HCT116 (cell line): ENCODE results near the gene FAM163B. TPM values are rescaled to one million over a fixed set of nuclear protein-coding genes. Genes with fewer than 3 reads are reported as not detected.

Source experiments
- ATAC-seq: fragments of 200-7000 bp; cut with Tn5 transposase; 2 replicates; pipeline ENCODE4 v1.9.1; 2020; ENCODE audit warnings: mild to moderate bottlenecking, moderate library complexity
- BruUV-seq: library from RNA; stranded (reverse); fragments of 400-500 nt; replicated peaks from 2 replicates; lab custom pipeline; 2021; lab: Mats Ljungman, UMichigan
- CTCF ChIA-PET: fragments of 300-600 bp; sonication (Branson Sonifier 250); formaldehyde crosslinking; loops from one replicate; lab custom pipeline; 2021; ENCODE audit warnings: antibody characterized with exemption; lab: Charles Lee
- POLR2A ChIA-PET: fragments of 300-600, 350-600 bp; sonication (Branson Sonifier 250); formaldehyde crosslinking; loops from one replicate; lab custom pipeline; 2021; ENCODE audit warnings: antibody characterized with exemption; lab: Charles Lee
- RAD21 ChIA-PET, 2 experiments: fragments of 300-600 bp; sonication (Branson Sonifier 250); formaldehyde crosslinking; loops; one replicate each; lab custom pipeline; 2023; ENCODE audit warnings: low total read pairs in 2 of 2; ENCODE audit not compliant: uncharacterized antibody in 2 of 2, unreplicated experiment in 2 of 2, low non-redundant PET in 1 of 2; lab: Charles Lee
- DNase-seq: peaks from one replicate; pipeline ENCODE4 v3.0.0-alpha.2; 2010; ENCODE audit warnings: low read depth, low spot score
- H2AFZ ChIP-seq: fragments of 200-600 bp; shearing (Covaris generic), sonication (generic); 2 replicates; pipeline ENCODE4 v1.6.1; 2017; ENCODE audit warnings: low read depth, mixed run types, mixed read lengths, antibody characterized with exemption, low read length; ENCODE audit not compliant: poor library complexity, severe bottlenecking
- H3K27ac ChIP-seq: 2 replicates; pipeline ENCODE4 v1.5.1; 2012; ENCODE audit warnings: low read depth, low read length
- H3K27me3 ChIP-seq: fragments of 200-600 bp; sonication (generic); 2 replicates; pipeline ENCODE4 v1.6.1; 2016; ENCODE audit warnings: mixed run types, low read length, mixed read lengths; ENCODE audit not compliant: insufficient read depth
- H3K36me3 ChIP-seq, 2 experiments: fragments of 200-500 bp in 1 of 2; fragments of 200-600 bp in 1 of 2; sonication (Bioruptor generic) in 1 of 2; sonication (generic) in 1 of 2; 2 replicates each; pipeline versions ENCODE4 v1.5.1 to v1.6.1; 2014 to 2016; ENCODE audit warnings: low read length in 2 of 2, inconsistent platforms in 1 of 2, mixed read lengths in 1 of 2, mixed run types in 1 of 2; ENCODE audit not compliant: insufficient read depth in 2 of 2, control insufficient read depth in 1 of 2
- H3K4me1 ChIP-seq, 2 experiments: fragments of 200-600 bp in 1 of 2; sonication (generic) in 1 of 2; 2 replicates each; pipeline versions ENCODE4 v1.5.1 to v1.6.1; 2012 to 2017; ENCODE audit warnings: low read length in 2 of 2, inconsistent platforms in 1 of 2, mild to moderate bottlenecking in 1 of 2, mixed read lengths in 1 of 2, mixed run types in 1 of 2, moderate library complexity in 1 of 2; ENCODE audit not compliant: insufficient read depth in 2 of 2, control insufficient read depth in 1 of 2
- H3K4me2 ChIP-seq: fragments of 200-600 bp; sonication (generic); 2 replicates; pipeline ENCODE4 v1.6.1; 2017; ENCODE audit warnings: mixed run types, low read length, mixed read lengths
- H3K4me3 ChIP-seq, 2 experiments: fragments of 200-600 bp in 1 of 2; sonication (generic) in 1 of 2; replicated peaks in 1 of 2; 2 replicates each; pipeline ENCODE4 v1.5.1; 2011 to 2016; ENCODE audit warnings: low read length in 2 of 2, control low read depth in 1 of 2, low read depth in 1 of 2, mild to moderate bottlenecking in 1 of 2, mixed read lengths in 1 of 2, mixed run types in 1 of 2
- H3K79me2 ChIP-seq: fragments of 200-600 bp; sonication (generic); 2 replicates; pipeline ENCODE4 v1.6.1; 2017; ENCODE audit warnings: mild to moderate bottlenecking, mixed run types, low read length, moderate library complexity, mixed read lengths; ENCODE audit not compliant: insufficient read depth
- H3K9ac ChIP-seq: fragments of 200-600 bp; sonication (generic); 2 replicates; pipeline ENCODE4 v1.6.1; 2016; ENCODE audit warnings: low read length, mixed read lengths
- H3K9me2 ChIP-seq: fragments of 200-600 bp; sonication (generic), shearing (Covaris generic); 2 replicates; pipeline ENCODE4 v1.6.1; 2017; ENCODE audit warnings: mixed run types, mild to moderate bottlenecking, moderate library complexity; ENCODE audit not compliant: insufficient read depth
- H3K9me3 ChIP-seq, 2 experiments: fragments of 200-500 bp in 1 of 2; fragments of 200-600 bp in 1 of 2; sonication (Bioruptor generic) in 1 of 2; sonication (generic) in 1 of 2; 2 replicates each; pipeline ENCODE4 v1.6.1; 2014 to 2017; ENCODE audit warnings: low read length in 2 of 2, mixed read lengths in 2 of 2, inconsistent platforms in 1 of 2, low read depth in 1 of 2, mild to moderate bottlenecking in 1 of 2, mixed run types in 1 of 2, moderate library complexity in 1 of 2; ENCODE audit not compliant: control insufficient read depth in 1 of 2, insufficient read depth in 1 of 2
- H4K20me1 ChIP-seq: fragments of 200-600 bp; sonication (generic), shearing (Covaris generic); 2 replicates; pipeline ENCODE4 v1.6.1; 2017; ENCODE audit warnings: mixed run types, mild to moderate bottlenecking, moderate library complexity; ENCODE audit not compliant: insufficient read depth
- CBX3 ChIP-seq: IDR thresholded peaks from 2 replicates; pipeline ENCODE4 v1.6.1; 2012; ENCODE audit warnings: low read depth
- ELF1 ChIP-seq: IDR thresholded peaks from 2 replicates; pipeline ENCODE4 v1.6.1; 2012; ENCODE audit warnings: low read depth, borderline replicate concordance
- EZH2 ChIP-seq: fragments of 200-600 bp; sonication (generic); IDR thresholded peaks from 2 replicates; pipeline ENCODE4 v1.6.1; 2017; ENCODE audit warnings: antibody characterized with exemption, mixed run types
- FOSL1 ChIP-seq: IDR thresholded peaks from 2 replicates; pipeline ENCODE4 v1.6.1; 2012; ENCODE audit warnings: low read depth
- RAD21 ChIP-seq: IDR thresholded peaks from 2 replicates; pipeline ENCODE4 v1.6.1; 2012; ENCODE audit warnings: low read depth, mild to moderate bottlenecking
- SRF ChIP-seq: IDR thresholded peaks from 2 replicates; pipeline ENCODE4 v1.6.1; 2012; ENCODE audit warnings: low read depth
- YY1 ChIP-seq: IDR thresholded peaks from 2 replicates; pipeline ENCODE4 v1.6.1; 2011; ENCODE audit warnings: low read length, low read depth, moderate library complexity, mild to moderate bottlenecking; ENCODE audit not compliant: insufficient replicate concordance; ENCODE audit errors: extremely low read depth
- intact Hi-C: fragments of 100-400 bp; cut with micrococcal nuclease; formaldehyde crosslinking; loops from 2 replicates; pipeline ENCODE4 v1.10.0; 2022
- total RNA-seq: library from RNA; stranded (reverse); gene quantifications from one replicate; pipeline ENCODE4 v1.2.1, GENCODE V29; 2021; ENCODE audit not compliant: unreplicated experiment
- TF ChIP-seq, protein P1 (sequence below): IDR thresholded peaks from 2 replicates; pipeline ENCODE4 v1.6.1; 2012
- TF ChIP-seq, protein P2 (sequence below): IDR thresholded peaks from 2 replicates; pipeline ENCODE4 v1.6.1; 2012; ENCODE audit warnings: low read depth
- TF ChIP-seq, protein P3 (sequence below): IDR thresholded peaks from 2 replicates; pipeline ENCODE4 v1.6.1; 2011; ENCODE audit warnings: mild to moderate bottlenecking, low read length, moderate library complexity; ENCODE audit not compliant: insufficient replicate concordance; ENCODE audit errors: extremely low read depth
- TF ChIP-seq, protein P4 (sequence below): IDR thresholded peaks from 2 replicates; pipeline ENCODE4 v1.6.1; 2012

Gene FAM163B
- total RNA-seq, 1 experiment from 2014 or later: not detected

DNA sequence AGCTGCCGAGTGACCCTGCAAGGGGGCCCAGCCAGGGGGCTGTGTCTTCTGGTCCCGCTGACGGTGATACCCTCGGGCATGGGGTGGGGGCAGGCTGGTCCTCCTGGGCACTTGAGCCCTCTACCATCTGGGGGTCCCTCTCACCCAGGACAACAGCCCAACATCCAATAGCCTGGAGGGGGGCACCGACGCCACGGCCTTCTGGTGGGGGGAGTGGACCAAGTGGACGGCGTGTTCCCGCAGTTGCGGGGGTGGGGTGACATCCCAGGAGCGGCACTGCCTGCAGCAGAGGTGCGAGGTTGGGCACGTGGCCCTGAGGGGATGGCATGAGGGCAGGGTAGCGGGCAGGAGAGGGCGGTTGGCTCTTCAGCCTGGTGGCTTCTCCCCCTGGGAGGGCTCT is 71.9 kb downstream of the FAM163B start:
- Histone ChIP-seq H3K9ac (no peak overlapping the region), H3K4me1 (no peaks in the 10 kb centered on the region; a peak in 1 of 4 replicates), H3K79me2 (no peaks in the 10 kb centered on the region), H3K9me2 (no peaks in the 10 kb centered on the region), H2AFZ (no peak overlapping the region), H3K4me2 (no peak overlapping the region), H3K9me3 (no peaks in the 10 kb centered on the region), H3K27ac (no peak overlapping the region), H4K20me1 (no peaks in the 10 kb centered on the region), H3K27me3 (no peaks in the 10 kb centered on the region), H3K36me3 (no peaks in the 10 kb centered on the region), H3K4me3 (no peak overlapping the region)
- ATAC-seq (no peak), DNase-seq (no peak)
- ChIA-PET POLR2A (no interaction called here), CTCF (no interaction called here), RAD21 (no interaction called here)
- BruUV-seq: no TSS peak
- TF ChIP-seq SRF (no peak), RAD21 (no peak), EZH2 (no peak), CBX3 (no peak), FOSL1 (no peak), ELF1 (no peak), YY1 (no peak)
- TF ChIP-seq, protein P1, sequence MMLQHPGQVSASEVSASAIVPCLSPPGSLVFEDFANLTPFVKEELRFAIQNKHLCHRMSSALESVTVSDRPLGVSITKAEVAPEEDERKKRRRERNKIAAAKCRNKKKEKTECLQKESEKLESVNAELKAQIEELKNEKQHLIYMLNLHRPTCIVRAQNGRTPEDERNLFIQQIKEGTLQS: no peak
- TF ChIP-seq, protein P2, sequence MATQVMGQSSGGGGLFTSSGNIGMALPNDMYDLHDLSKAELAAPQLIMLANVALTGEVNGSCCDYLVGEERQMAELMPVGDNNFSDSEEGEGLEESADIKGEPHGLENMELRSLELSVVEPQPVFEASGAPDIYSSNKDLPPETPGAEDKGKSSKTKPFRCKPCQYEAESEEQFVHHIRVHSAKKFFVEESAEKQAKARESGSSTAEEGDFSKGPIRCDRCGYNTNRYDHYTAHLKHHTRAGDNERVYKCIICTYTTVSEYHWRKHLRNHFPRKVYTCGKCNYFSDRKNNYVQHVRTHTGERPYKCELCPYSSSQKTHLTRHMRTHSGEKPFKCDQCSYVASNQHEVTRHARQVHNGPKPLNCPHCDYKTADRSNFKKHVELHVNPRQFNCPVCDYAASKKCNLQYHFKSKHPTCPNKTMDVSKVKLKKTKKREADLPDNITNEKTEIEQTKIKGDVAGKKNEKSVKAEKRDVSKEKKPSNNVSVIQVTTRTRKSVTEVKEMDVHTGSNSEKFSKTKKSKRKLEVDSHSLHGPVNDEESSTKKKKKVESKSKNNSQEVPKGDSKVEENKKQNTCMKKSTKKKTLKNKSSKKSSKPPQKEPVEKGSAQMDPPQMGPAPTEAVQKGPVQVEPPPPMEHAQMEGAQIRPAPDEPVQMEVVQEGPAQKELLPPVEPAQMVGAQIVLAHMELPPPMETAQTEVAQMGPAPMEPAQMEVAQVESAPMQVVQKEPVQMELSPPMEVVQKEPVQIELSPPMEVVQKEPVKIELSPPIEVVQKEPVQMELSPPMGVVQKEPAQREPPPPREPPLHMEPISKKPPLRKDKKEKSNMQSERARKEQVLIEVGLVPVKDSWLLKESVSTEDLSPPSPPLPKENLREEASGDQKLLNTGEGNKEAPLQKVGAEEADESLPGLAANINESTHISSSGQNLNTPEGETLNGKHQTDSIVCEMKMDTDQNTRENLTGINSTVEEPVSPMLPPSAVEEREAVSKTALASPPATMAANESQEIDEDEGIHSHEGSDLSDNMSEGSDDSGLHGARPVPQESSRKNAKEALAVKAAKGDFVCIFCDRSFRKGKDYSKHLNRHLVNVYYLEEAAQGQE: no peak
- TF ChIP-seq, protein P3, sequence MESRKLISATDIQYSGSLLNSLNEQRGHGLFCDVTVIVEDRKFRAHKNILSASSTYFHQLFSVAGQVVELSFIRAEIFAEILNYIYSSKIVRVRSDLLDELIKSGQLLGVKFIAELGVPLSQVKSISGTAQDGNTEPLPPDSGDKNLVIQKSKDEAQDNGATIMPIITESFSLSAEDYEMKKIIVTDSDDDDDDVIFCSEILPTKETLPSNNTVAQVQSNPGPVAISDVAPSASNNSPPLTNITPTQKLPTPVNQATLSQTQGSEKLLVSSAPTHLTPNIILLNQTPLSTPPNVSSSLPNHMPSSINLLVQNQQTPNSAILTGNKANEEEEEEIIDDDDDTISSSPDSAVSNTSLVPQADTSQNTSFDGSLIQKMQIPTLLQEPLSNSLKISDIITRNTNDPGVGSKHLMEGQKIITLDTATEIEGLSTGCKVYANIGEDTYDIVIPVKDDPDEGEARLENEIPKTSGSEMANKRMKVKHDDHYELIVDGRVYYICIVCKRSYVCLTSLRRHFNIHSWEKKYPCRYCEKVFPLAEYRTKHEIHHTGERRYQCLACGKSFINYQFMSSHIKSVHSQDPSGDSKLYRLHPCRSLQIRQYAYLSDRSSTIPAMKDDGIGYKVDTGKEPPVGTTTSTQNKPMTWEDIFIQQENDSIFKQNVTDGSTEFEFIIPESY: no peak
- TF ChIP-seq, protein P4, sequence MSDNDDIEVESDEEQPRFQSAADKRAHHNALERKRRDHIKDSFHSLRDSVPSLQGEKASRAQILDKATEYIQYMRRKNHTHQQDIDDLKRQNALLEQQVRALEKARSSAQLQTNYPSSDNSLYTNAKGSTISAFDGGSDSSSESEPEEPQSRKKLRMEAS: no peak
- intact Hi-C loops: no loop called here
